Measurements from ENCODE around the gene TMEM94.

The TMEM94 gene

DNA sequence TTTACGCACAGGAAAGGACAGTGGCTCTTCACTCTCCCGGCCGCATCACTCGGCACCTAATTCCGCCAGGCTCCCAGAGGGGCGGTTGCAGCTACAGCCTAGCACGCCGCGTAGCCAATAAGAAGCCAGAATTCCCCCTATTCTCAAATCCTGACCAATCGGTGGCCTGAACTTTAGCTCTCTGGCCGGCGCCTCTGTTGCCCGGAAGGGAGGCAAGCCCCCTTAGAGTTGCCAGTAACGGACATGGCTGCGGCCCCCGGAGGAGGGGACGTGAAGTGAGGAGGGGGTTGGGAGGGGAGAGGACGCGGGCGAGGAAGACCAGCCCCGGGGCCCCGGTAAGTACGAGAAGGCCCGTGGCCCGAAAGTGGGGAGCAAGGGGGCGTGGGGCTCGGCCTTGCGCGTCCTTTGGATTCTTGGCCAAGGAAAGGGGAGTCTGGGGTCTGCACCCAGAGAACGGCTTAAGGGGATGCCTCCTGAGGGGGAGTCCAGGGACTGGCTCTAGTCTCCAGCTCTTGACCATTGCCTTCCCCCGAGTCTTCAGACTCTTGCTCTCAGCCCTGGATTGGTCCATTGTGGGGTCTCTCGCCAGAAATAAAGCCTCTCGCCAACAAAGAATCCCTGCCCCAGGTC lies at the start of gene TMEM94 (continued):
- TF ChIP-seq YY2 (tag by site-specific recombination; IDR thresholded peaks at IDR 0.05) (peak; percentile 99), KLF9 (tag by site-specific recombination; IDR thresholded peaks at IDR 0.05; ENCODE audit: low read depth) (peak; percentile 92), ZNF214 (tag by site-specific recombination; IDR thresholded peaks at IDR 0.05; ENCODE audit: borderline replicate concordance) (no peak), KLF17 (tag by site-specific recombination; IDR thresholded peaks at IDR 0.05) (peak; percentile 27; the same call in 1 of the 2 replicates), EGR2 (tag by site-specific recombination; IDR thresholded peaks at IDR 0.05; ENCODE audit: low read depth) (no peak), ZNF580 (tag by site-specific recombination; IDR thresholded peaks at IDR 0.05) (peak; percentile 91), ZNF654 (tag by site-specific recombination; IDR thresholded peaks at IDR 0.05; ENCODE audit: low read depth) (no peak), ZBTB11 (tag by site-specific recombination; conservative IDR thresholded peaks at IDR 0.05; ENCODE audit: low read depth) (peak; percentile 49; the same call in 1 of the 2 replicates), ZBTB10 (tag by site-specific recombination; IDR thresholded peaks at IDR 0.05) (peak; percentile 91), ZNF621 (tag by site-specific recombination; IDR thresholded peaks at IDR 0.05) (no peak), ZNF335 (tag by site-specific recombination; conservative IDR thresholded peaks at IDR 0.05) (peak; percentile 99), ZNF221 (tag by site-specific recombination; IDR thresholded peaks at IDR 0.05; ENCODE audit: borderline replicate concordance) (no peak), ZNF555 (tag by site-specific recombination; conservative IDR thresholded peaks at IDR 0.05) (no peak), ZNF558 (tag by site-specific recombination; IDR thresholded peaks at IDR 0.05) (no peak), IKZF3 (tag by site-specific recombination; IDR thresholded peaks at IDR 0.05) (no peak), ZBTB20 (tag by site-specific recombination; IDR thresholded peaks at IDR 0.05) (peak; percentile 91), ZNF404 (tag by site-specific recombination; IDR thresholded peaks at IDR 0.05) (no peak)
- TF ChIP-seq, protein P1, sequence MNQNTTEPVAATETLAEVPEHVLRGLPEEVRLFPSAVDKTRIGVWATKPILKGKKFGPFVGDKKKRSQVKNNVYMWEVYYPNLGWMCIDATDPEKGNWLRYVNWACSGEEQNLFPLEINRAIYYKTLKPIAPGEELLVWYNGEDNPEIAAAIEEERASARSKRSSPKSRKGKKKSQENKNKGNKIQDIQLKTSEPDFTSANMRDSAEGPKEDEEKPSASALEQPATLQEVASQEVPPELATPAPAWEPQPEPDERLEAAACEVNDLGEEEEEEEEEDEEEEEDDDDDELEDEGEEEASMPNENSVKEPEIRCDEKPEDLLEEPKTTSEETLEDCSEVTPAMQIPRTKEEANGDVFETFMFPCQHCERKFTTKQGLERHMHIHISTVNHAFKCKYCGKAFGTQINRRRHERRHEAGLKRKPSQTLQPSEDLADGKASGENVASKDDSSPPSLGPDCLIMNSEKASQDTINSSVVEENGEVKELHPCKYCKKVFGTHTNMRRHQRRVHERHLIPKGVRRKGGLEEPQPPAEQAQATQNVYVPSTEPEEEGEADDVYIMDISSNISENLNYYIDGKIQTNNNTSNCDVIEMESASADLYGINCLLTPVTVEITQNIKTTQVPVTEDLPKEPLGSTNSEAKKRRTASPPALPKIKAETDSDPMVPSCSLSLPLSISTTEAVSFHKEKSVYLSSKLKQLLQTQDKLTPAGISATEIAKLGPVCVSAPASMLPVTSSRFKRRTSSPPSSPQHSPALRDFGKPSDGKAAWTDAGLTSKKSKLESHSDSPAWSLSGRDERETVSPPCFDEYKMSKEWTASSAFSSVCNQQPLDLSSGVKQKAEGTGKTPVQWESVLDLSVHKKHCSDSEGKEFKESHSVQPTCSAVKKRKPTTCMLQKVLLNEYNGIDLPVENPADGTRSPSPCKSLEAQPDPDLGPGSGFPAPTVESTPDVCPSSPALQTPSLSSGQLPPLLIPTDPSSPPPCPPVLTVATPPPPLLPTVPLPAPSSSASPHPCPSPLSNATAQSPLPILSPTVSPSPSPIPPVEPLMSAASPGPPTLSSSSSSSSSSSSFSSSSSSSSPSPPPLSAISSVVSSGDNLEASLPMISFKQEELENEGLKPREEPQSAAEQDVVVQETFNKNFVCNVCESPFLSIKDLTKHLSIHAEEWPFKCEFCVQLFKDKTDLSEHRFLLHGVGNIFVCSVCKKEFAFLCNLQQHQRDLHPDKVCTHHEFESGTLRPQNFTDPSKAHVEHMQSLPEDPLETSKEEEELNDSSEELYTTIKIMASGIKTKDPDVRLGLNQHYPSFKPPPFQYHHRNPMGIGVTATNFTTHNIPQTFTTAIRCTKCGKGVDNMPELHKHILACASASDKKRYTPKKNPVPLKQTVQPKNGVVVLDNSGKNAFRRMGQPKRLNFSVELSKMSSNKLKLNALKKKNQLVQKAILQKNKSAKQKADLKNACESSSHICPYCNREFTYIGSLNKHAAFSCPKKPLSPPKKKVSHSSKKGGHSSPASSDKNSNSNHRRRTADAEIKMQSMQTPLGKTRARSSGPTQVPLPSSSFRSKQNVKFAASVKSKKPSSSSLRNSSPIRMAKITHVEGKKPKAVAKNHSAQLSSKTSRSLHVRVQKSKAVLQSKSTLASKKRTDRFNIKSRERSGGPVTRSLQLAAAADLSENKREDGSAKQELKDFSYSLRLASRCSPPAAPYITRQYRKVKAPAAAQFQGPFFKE (tag by site-specific recombination; IDR thresholded peaks at IDR 0.05; ENCODE audit: borderline replicate concordance): no peak
- TF ChIP-seq, protein P2, sequence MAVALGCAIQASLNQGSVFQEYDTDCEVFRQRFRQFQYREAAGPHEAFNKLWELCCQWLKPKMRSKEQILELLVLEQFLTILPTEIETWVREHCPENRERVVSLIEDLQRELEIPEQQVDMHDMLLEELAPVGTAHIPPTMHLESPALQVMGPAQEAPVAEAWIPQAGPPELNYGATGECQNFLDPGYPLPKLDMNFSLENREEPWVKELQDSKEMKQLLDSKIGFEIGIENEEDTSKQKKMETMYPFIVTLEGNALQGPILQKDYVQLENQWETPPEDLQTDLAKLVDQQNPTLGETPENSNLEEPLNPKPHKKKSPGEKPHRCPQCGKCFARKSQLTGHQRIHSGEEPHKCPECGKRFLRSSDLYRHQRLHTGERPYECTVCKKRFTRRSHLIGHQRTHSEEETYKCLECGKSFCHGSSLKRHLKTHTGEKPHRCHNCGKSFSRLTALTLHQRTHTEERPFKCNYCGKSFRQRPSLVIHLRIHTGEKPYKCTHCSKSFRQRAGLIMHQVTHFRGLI (tag by site-specific recombination; IDR thresholded peaks at IDR 0.05): no peak
- TF ChIP-seq, protein P3, sequence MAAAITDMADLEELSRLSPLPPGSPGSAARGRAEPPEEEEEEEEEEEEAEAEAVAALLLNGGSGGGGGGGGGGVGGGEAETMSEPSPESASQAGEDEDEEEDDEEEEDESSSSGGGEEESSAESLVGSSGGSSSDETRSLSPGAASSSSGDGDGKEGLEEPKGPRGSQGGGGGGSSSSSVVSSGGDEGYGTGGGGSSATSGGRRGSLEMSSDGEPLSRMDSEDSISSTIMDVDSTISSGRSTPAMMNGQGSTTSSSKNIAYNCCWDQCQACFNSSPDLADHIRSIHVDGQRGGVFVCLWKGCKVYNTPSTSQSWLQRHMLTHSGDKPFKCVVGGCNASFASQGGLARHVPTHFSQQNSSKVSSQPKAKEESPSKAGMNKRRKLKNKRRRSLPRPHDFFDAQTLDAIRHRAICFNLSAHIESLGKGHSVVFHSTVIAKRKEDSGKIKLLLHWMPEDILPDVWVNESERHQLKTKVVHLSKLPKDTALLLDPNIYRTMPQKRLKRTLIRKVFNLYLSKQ (tag by site-specific recombination; IDR thresholded peaks at IDR 0.05; ENCODE audit: borderline replicate concordance): no peak
